SKM-1 (cell line): ENCODE data around the gene RACK1.
"Not testable (repeated sequence)": the region's sequence is repeated elsewhere in the genome, so short reads cannot be mapped to it uniquely, and the experiment has no call there.

Source experiments
- DNase-seq: peaks from one replicate; lab custom pipeline; 2025; ENCODE audit not compliant: unreplicated experiment; lab: John Stamatoyannopoulos, UW

RACK1 gene

DNA sequence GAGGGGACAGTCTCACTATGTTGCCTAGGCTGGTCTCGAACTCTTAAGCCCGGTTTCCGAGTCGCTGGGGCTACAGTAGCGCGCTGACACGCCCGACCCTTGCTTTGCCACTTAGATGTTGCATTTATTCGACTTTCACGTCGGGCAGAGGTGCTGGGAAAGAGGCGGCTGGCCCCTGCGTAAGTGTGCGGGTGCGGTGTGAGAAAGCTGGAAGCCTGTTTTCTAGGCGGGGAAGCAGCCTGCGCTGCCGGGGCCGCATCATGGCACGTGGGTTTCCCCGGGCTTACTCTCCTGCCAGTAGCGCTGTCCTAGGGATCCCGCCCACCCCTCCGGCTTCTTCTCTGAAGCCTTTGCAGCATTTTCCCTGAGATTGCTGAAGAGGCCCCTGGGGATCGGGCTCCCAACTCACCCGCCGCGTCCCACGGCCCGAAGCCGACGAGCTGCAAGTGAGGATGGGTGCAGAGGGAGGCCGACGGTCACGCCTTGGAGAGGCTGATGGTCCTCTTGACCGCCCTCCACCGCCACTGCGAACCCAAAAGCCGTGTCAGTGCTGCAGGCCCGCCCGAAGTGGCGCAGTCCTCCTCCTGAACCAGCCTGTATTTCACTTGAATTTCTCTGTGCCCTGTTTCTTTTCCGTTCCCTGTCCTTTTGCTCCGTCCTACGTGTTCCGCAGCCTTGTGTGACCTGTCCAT, 26.4 kb downstream of the RACK1 start:
- no peak for DNase-seq

DNA sequence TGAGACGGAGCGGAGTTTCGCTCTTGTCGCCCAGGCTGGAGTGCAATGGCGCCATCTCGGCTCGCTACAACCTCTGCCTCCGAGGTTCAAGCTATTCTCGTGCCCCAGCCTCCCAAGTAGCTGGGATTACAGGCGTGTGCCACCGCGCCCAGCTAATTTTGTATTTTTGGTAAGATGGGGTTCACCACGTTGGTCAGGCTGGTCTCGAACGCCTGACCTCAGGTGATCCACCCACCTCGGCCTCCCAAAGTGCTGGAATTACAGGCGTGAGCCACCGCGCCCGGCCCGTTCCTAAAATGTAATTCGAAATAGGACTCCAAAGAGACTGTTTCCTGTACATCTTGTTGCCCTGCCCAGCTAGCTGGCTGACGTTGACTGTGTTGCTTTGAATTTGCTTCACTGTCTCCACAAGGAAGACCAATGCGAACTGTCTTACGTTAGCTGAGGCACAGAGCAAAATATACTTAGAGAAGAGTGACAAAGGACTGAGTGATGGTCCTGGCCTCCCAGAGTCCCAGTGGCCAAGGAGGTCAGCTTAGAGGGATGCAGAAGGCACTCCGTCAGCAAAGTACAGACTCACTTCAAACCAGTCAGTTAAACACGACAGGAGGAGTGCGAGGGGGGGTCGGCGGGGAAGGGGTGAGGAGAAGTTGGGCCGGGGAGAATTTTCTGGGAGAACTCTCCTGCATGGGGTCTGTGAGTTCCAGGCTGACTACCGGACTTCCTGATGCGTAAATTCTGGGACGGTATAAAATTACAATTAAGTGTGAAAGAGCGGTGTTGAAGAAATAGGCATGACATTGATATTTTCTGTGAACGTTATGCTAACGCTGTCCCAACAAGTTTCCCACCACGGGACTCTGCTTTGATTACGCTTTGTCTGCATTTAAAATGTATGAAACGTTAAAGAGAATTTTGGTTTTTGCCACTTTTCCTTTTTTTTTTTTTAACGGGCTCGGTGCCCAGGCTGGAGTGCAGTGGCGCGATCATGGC, 27.4 kb downstream of the RACK1 start:
- DNase-seq = no peak

DNA sequence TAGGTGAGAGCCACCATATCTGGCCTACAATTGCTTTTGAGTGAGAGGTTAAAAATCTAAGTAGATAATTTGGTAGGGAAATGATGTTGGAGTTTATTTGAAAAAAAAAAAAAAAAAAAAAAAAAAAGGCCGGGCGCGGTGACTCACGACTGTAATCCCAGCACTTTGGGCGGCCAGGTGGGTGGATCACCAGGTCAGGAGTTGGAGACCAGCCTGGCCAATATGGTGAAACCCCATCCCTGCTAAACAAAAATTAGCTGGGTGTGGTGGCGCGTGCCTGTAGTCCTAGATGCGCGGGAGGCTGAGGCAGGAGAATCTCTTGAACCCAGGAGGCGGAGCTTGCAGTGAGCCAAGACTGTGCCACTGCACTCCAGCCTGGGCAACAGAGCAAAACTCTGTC, 29.5 kb downstream of the RACK1 start:
- not testable (repeated sequence) for DNase-seq

DNA sequence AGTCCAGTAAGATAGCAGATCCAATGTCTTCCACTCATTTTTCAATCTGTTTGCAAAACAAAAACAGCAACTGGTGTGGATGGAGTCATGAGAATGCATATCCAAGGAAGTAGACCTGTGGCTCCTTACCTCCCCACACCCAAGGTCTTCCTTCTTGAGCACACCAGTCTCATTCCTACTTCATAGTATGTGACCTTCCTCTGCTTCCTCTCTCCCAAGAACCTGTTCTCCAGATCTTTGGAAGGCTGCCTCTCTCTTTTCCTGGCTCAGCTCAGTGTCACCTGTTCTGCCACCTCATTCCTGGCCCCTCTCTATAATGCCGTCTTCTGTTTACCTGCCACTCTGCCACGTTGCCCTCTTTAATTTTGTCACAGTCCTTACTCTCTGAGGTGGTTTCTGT, 30.8 kb downstream of the RACK1 start:
- DNase-seq = no peak

- DNase-seq = no peak
Measured at GRCh38 chr5:181212080-181212479, 31.6 kb downstream of the RACK1 start.

- DNase-seq = no peak
Measured at GRCh38 chr5:181211208-181211607, 32.5 kb downstream of the RACK1 start.

DNA sequence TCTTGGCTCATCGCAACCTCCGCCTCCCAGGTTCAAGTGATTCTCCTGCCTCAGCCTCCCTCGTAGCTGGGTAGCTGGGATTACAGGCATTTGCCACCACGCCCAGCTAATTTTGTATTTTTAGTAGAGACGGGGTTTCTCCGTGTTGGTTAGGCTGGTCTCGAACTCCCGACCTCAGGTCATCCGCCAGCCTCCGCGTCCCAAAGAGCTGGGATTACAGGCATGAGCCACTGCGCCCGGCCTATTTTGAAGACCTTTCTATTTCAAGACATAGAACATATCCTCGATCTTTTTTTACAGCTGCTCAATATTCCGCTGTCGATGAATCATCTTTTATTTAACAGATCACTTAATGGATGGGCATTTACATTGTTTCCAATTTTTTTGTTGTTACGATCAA, 33.0 kb downstream of the RACK1 start:
- DNase-seq = not testable (repeated sequence)

GRCh38 chr5:181210148-181210547, 33.6 kb downstream of the RACK1 start:
- not testable (repeated sequence) for DNase-seq

DNA sequence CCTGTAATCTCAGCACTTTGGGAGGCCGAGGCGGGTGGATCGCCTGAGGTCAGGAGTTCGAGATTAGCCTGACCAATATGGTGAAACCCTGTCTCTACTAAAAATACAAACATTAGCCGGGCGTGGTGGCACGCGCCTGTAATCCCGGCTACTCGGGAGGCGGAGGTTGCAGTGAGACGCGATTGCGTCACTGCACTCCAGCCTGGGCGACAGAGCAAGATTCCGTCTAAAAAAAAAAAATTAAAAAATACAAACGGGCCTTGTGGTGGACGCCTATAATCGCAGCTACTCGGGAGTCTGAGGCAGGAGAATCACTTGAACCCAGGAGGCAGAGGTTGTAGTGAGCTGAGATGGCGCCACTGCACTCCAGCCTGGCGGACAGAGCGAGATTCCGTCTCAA, 34.7 kb downstream of the RACK1 start:
- DNase-seq = not testable (repeated sequence)

GRCh38 chr5:181207960-181208253, 35.8 kb downstream of the RACK1 start:
- DNase-seq = no peak

GRCh38 chr5:181207214-181207959, 36.3 kb downstream of the RACK1 start:
- no peak for DNase-seq

DNA sequence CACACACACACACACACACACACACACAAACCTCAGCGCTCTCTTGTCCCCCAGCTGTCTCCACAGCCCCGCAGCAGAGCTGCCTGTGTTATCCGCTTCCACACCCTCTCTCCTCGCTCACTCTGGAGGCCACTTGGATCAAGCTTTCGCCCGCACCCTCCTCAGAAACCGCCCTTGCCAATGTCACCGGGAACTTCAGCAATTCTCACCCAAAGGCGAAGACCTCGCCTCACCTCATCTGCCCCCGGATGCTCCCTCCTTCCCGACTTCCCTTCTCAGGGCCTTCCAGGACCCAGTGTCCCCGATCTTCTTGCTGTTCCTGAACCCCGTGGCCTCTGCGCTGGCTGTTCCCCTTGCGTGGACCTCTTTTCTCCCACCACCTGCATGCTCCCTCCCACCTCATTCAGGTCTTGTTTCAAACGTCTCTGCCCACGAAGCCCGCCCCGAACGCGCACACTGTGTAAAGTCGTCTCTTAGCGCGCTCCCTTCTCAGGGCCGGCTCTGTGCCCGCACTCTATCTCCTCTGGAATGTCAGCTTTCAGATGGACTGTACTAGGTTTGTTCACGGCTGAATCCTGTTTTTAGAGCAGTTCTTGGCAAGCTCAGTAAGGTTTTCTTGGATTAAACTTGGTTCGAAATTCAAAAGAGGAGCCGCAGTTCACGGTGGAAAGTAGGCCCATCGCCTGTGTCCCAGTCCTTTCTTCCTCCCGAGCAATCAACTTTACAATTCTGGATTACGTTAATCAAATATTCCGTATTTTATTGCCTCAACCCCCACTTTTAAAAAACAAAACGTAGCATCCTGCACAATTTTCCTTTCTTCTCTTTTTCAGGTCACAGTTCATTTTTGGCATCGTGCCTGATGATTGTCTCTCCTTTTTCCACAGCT, 37.7 kb downstream of the RACK1 start:
- no peak for DNase-seq

- no peak for DNase-seq
Measured at GRCh38 chr5:181204826-181205760, 38.6 kb downstream of the RACK1 start, which contains the start of gene TRIM7. TRIM7 (minus strand) TSS chr5:181205196; CDS start chr5:181205110, 86 bp downstream.

GRCh38 chr5:181204113-181204825, 39.4 kb downstream of the RACK1 start:
- no peak for DNase-seq

- DNase-seq = no peak
Measured at GRCh38 chr5:181203777-181204112, 40.0 kb downstream of the RACK1 start.

DNA sequence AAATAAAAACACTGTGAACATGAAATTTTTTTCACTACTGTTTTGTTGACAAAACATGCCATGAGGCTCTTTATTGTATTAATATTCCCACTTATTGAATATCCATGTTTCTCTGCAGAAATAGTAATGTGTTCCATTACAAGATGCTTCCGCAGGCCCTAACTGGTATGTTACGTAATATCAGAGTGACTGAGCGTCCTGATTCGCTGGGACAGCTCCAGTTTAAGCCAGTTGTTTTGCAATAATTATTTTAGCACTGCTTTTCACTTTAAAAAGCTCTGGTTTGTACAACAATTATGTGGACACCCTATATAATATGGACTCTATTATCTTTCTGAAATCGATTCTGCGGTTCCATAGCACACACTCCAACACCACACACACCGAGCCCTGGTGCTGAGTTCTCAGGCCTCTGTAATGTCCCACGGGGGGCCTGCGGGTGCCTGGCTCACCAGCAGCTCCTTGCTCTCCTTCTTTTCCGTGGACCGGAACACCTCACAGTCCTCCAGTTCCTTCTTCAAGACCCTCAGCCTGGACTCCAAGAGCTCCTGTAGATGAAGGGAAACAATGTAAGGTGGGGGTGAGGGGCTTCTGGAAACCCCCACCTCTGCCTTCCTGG, 40.5 kb downstream of the RACK1 start:
- no peak for DNase-seq

DNA sequence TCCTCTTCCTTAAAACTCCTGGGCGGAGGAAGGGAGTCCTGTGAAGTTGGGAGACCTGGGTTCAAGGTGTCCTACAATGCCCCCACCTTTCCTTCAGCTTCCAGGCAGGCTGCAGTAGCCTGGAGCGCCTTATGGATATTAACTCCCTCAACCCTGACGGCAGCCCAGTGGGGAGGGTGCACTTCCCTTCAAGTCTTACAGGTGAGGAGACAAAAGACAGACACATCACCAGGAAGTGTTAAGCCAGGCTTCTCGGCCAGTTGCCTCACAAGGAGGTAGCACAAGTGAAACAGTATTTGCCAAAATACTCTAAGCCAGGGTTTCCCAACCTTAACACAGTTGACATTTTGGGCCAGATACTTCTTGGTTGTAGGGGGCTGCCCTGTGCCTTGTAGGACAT, 42.9 kb downstream of the RACK1 start:
- DNase-seq = no peak

DNA sequence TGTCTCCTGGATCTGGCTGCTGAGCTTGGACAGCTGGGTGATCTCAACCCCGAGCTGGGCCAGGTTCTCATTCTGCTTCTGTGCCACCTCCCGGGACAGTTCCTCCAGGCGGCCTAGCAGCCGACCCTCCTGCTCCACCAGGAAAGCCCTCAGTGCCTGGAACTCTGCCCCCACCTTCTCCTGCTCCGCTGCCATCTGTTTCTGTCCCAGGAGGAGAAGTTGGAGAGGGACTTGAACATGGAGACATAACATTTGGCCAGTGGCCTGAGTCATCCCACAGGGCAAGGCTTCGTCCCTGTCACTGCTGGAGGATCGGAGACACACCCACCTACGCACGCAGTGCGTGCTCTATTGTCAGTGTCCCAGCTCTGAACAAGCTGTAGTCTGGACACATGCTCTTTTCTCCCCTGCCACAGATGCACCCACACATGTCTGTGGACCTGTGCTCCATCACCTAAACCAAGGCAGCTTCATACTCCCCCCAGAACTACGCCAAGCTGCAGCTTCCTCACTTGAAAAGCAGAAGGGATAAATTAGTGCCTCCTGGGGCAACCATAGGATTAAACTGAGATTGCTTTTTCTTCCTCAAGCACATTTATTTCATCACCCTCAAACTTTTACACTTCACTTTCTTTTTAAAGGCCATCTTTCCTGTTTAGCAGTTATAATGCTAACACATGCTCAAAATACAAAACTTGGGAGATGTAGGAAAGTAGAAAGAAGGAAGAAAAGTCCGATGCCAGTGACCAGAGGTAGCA, 43.6 kb downstream of the RACK1 start:
- DNase-seq = no peak
